NOMO-1 treated with dmso at 0.1 percent for 144 hours (cell line): Measurements from ENCODE around the gene CCDC6.
"Not testable (repeated sequence)": the region's sequence is repeated elsewhere in the genome, so short reads cannot be mapped to it uniquely, and the experiment has no call there.

Experiments used
- DNase-seq: peaks from one replicate; lab custom pipeline; 2025; ENCODE audit not compliant: unreplicated experiment; lab: John Stamatoyannopoulos, UW

CCDC6 gene

DNA sequence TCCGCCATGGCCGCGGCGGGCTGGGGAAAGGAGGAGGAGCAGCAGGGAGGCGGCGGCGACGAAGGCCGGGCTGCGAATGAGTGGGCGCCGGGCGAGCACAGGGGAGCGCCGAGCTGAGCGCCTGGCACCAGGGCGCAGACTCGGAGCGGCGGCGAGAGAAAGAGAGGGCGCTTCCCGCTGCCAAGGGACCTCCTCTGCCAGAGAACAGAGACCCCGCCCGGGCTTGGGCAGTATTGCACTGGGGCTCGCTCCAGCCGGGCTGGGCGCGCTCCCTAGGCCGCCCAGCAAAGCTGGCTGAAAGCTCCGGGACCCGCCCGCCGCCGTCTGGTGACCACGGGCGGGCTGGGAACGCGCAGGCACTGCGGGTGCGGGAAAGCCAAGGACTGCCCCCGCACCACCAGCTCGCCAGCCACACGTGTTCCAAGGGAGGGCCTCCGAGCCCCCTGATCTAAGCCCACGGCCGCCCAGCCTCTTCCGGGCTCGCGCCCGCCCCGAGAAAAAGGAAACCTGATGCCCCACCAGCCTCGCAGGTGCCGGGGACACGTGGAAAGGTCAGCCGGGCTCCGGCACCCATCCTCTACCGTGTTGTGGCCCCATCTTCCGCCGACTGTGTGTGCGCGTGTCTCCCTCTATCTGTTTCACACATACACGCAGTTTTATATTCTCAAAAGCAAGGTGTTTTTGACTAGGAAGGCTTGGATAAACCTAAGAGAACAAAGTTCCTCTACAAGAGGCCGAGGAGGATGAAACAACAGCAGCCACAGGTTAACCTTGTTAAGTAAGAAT lies at the start of gene CCDC6:
Gene CCDC6 (minus strand): TSS at position 140 of the 786 bp plus-strand sequence. CDS start 132 bp downstream, at position 8.
- peak; percentile 88 for DNase-seq

DNA sequence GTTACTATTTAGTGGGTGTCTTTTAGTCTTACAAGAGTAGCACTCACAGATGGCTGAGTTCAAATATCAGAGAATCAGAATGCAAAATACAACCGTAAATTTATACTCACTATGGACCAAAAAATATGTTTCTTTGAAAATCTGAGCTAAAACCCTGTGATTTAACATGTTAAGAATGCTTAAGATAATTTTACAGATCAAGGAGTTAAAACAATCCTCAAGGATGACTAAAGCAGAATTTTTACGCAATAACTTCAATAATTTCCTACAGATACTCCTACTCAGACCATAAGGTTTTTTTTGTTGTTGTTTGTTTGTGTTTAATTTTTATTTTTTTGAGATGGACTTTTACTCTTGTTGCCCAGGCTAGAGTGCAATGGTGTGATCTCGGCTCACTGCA lies 47.9 kb upstream of the CCDC6 start:
- no peak for DNase-seq

GRCh38 chr10:59953711-59954110 lies 47.4 kb upstream of the CCDC6 start:
- not testable (repeated sequence) for DNase-seq

DNA sequence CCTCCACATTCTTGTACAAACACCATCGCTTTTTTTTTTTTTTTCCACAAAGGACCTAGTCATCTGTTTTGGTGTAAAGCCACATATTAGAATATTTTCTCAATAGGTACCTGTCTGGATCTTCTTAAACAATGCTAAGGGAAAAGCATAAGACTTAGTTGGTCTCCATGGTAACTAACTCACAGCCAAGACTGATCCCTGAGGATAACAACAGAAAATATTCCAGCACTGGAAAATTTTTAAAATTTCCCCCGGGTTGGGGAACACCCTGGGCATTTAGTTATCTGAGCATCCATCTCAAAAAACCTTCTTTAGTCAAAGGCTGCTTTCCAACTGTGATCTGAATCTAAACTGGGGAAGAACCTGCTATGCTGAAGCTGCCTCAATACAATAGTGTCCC lies 43.7 kb upstream of the CCDC6 start:
- DNase-seq = no peak

- no peak for DNase-seq
Measured at GRCh38 chr10:59949608-59950007, 43.3 kb upstream of the CCDC6 start.

- DNase-seq = no peak
Measured at GRCh38 chr10:59945991-59946390, 39.6 kb upstream of the CCDC6 start.

DNA sequence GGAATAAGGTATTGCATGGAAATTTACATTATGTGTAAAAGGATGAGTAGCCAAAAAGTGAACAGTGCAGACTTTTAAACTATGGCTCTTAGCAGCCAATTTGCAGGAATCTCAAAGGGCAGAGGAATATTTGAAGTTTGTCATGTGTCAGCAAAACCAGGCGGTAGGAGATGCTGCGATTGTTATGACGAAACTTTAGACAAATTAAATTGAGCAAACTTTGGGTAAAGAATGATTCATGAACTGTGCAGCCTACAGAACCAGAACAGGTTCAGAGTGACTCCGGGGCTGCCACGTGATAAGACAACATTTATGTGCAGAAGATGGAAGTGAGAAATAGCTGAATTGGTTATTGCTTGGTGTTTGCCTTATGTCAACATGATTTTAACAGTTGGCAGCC lies 39.2 kb upstream of the CCDC6 start:
- no peak for DNase-seq

DNA sequence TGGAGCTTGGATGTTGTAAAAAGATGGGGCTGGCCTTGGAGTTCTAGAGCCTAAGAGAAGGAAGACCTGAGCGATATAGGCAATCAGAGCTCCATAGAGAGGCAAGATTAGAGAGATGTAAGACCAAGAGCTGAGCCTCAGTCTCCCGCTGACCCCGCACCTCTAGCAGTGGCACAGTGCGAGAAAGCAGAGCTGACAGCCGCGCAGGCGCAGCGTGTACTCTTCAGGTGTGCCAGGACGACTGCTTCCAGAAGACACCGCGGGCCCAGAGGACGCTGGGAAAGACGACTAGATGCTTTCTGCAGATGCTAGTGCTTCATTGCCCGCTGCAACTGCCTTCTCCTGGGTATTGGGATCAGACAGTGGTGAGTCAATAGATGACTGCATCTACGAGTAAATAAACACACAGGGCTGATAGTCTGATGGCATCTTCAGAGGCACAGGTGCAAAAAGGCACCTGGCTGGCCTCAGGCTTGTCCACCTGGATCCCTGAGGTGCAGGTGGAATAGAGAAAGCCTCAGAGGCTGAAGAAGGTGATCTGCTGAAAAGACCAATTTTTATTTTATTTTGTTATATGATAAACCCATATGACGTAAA lies 38.1 kb upstream of the CCDC6 start:
- no peak for DNase-seq

GRCh38 chr10:59942556-59942955 lies 36.2 kb upstream of the CCDC6 start:
- DNase-seq = no peak

- DNase-seq = no peak
Measured at GRCh38 chr10:59937720-59938119, 31.4 kb upstream of the CCDC6 start.

DNA sequence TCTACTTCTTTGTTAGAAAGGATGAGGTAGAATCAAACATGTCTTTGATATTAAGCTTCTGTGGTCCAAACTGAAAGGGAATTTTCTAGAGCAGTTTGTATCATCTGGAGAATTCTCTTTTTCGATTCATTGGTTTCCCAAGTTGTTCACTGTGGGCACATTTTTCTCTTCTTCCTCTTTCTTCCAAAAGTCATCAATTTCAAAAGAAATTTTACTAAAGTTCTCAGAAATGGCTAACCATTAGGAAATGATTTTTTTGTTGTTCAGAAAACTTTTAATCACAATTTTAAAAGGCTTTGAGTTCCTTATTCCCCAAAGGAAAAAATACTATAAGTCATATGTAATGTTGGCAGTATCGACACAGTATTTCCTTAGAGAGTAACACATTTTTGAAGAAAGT lies 28.3 kb upstream of the CCDC6 start:
- no peak for DNase-seq

- not testable (repeated sequence) for DNase-seq
Measured at GRCh38 chr10:59930788-59931521, 24.6 kb upstream of the CCDC6 start.

DNA sequence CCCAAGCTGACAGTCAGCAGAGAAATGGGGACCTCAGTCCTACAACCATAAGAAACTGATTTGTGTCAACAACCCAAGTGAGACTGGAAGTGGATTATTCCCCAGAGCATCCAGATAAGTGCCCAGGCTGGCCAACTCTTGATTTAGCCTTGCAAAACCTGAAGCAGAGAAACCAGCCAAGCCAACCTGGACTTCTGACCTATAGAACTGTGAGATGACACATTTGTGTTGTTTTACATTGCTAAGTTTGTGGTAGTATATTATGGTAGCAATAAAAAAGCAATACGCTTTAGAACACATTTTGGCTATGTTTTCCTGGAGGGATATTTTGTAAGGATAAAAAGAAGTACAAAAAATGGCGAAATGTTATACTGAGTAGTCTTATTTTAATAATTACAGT lies 19.7 kb upstream of the CCDC6 start:
- DNase-seq = no peak

DNA sequence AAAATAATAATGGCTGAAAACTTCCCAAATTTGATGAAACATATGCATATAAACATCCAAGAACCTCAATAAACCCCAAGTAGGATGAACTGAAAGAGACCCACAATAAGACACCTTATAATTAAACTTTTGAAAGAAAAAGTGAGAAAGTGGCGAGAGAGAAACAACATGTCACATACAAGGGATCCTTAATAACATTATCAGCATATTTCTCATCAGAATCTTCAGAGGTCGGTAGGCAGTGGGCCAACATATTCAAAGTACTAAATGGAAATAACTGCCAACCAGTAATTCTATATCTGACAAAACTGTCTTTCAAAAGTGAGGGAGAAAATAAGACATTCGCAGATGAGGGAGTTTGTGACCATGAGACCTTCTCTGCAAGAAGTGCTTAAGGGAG lies 16.6 kb upstream of the CCDC6 start:
- DNase-seq = no peak

GRCh38 chr10:59917922-59918321 lies 11.6 kb upstream of the CCDC6 start:
- no peak for DNase-seq

- no peak for DNase-seq
Measured at GRCh38 chr10:59913547-59914237, 7.3 kb upstream of the CCDC6 start.

GRCh38 chr10:59910867-59911266 lies 4.5 kb upstream of the CCDC6 start:
- DNase-seq = no peak

DNA sequence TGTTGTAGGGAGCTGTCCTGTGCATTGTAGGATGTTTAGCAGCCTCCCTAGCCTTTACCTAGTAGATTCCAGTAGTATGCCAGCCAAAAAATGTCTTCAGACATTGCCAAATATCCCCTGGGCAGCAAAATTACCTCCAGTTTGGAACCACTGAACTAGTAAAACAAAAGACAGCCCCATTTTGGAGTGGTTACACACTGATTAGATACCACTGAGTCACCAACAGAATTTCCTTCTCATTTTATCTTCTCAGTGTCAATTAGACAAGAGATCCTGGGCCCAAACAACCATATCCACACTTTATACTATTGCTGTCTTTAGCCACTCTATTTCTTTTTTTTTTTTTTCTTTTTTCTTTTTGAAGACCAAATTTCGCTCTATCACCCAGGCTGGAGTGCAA lies 3.5 kb upstream of the CCDC6 start:
- DNase-seq = no peak

DNA sequence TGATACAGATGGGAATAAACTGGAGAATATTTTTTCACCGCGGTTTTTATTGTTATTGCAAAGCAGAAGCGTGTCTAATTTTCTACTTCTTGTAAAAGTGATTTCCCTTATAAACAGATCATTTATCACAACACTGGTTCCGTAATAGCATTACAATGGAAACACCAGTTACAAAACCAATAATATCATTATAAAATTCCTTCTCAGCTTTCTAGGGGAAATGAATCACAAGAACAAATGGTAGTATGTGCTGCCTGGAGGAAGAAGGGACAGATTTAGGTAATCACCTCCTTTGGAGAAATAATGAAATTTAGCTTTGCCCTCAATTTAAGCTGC lies 2.4 kb upstream of the CCDC6 start:
- DNase-seq = no peak

DNA sequence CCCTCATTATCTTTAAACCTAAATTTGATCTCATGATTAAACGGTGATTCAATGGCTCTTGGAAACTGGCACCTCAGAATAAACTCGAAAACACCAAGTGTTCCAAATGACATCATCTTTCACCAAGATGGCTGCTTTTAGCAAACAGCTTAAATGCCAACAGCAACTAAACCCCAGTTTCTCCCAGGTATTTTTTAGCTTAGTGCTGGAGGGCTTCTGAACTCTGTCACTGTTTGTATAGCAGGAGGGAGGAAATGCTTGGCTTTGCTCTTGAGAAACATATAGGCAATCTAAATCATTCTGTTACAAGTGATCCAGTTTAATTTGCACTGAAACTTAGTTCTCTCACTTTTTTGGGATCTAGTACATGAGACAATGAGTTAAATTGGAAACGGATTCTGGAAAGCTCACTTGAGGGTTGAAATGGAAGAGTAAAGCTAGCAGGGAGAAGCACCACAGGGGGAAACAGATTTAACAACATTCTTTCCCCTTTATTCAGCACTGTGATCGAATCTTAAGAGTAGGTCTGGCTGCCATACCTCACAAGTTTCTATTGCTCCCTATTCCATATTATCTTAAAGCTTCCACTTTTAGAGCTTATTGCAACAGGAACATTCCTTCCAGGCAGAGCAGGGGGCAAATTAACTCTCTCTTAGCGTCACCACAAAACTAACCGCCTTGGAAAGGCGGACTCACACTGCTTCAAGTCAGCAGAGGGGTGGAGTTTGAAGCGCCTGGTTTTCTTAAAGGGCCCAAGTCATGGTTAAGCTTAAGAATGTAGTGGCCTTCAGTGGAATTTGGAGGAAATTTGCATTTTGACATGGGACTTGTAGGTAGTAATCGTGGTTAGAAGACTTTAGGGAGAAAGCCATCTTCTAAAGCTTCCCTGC lies 1.8 kb upstream of the CCDC6 start:
- peak; percentile 73 for DNase-seq

- DNase-seq = no peak
Measured at GRCh38 chr10:59907537-59907917, 1.2 kb upstream of the CCDC6 start.
